HPDE6-E6E7 (cell line): ENCODE measurements around the gene TNF.
"Not testable (repeated sequence)": the region's sequence is repeated elsewhere in the genome, so short reads cannot be mapped to it uniquely, and the experiment has no call there.

Source experiments
- DNase-seq: peaks from one replicate; pipeline ENCODE4 v3.0.0; 2011; ENCODE audit warnings: missing footprints; ENCODE audit errors: extremely low spot score

Gene TNF

DNA sequence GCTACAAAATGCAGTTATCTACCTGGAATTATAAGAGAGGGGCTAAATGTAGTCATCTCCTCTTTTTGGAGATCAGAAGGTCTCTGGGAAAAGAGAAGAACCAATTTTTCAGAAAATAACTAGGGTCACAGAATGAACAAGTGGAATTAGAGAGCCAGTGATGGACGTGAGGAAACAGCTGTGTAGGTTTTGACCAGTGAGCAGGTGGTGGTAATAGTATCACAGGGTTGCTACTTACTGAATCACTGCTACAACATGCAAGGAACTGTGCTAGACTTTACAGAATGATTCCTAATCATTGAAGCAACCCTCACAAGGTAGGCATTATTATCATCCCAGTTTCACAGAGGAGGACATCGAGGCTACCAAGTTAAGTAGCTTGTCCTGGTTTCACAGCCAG, 30.7 kb upstream of the TNF start:
- DNase-seq, result no peak

GRCh38 chr6:31545291-31545690, 30.1 kb upstream of the TNF start:
- no peak for DNase-seq

DNA sequence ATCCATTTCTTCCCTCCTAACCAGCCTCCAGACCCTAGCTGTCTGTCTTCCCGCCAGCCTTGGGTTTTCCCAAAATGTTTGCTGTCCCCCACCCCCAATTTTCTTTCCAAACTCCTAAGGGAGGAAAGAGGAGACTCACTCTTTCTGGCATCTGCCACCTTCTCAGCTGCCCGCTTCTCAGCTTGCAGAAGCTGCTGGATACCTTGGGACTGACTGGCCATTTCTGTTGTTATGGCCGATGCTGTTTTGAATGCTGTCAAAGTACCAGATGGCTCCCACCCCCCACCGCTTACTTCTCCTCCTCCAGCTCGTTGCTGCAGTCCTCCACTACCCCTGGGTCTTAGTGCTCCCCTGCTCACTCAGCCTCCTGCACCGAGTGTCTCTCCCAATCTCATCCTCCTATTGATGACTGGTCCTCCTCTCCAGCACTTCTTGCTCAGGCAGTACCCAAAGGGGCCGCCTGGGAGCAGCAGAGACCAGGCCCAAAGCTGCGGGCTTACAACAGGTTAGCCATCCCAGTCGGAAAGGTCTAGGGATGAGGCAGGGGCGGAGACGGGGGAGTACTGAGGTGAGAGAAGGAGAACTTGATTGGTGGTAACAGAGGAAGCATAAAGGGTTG, 28.9 kb upstream of the TNF start, which contains the start of gene ATP6V1G2:
Gene ATP6V1G2 (minus strand): TSS at position 270 of the 619 bp plus-strand sequence. CDS start 49 bp downstream, at position 221.
- DNase-seq, result peak; percentile 84

DNA sequence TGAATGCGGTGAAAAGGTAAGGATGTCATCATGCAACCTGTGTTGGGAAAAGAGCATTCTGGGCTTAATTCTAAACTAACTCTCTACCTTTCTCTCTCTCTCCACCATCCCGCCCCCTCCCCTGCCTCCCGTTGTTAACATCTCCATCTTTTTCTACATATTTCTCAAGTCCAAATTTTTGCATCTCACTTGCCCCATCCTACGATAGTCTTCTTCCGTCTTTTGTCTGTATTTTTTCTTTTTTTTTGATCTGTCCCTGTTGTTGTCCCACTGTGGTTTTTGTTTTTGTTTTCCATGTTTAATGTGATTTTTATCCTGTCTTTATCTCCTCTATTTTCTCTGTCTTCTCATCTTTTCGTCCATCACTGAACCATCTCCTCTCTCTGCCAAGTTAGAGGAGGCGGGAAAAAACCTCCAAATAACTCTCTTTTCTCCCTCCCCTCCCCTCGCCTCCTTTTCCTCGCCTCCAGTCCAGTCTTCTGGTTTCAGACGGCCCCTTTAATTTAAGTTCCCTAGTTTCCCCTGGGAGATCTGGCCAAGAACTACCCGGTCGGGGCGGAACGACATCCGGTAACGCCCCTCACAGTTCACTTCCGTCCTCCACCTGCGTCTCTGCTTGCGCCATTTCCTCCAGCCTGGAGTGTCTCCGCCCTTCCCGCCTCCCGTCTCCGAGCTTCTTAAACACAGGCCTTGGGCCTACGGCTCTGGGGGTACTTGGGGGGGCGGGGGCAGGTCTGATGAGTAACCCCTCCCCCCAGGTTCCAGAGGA, 28.2 kb upstream of the TNF start, which contains the start of gene NFKBIL1:
Gene NFKBIL1 (plus strand): TSS at position 651 of the 769 bp plus-strand sequence. CDS start 87 bp downstream, at position 738.
- peak; percentile 90 for DNase-seq

GRCh38 chr6:31547727-31548543, 27.4 kb upstream of the TNF start:
- DNase-seq, result no peak

DNA sequence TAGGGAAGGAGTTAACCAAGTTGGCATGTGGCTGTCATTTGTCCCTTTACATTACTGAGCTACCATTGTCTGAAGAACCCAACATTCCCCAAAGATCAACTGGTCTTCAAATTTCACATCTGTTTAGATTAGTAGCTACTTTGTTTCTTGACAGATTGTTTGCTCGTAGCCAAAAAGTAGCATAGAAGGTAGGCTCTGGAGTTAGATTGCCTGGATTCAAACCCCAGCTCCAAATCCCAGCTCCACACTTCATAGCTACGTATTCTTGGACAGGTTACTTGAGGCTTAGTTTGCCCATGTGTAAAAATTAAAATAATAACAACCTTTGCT, 26.9 kb upstream of the TNF start:
- DNase-seq, result no peak

DNA sequence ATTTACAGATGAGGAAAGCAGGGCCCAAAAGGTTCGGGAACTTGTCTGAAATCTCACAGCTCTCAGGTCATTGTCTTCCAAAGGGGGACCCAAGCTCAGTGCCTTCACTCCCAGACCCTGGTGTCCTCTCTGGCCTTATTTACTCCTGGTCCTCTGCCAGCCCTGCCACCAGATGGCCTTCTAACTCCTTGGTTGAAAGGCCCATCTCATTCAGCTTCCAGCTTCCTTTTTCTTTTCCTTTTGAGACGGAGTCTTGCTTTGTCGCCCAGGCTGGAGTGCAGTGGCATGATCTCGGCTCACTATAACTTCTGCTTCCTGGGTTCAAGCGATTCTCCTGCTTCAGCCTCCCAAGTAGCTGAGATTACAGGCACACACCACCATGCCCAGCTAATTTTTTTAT, 24.0 kb upstream of the TNF start:
- DNase-seq, result not testable (repeated sequence)

GRCh38 chr6:31556307-31556706, 19.1 kb upstream of the TNF start:
- DNase-seq, result no peak

- DNase-seq, result no peak
Measured at GRCh38 chr6:31557443-31558317, 17.7 kb upstream of the TNF start.

GRCh38 chr6:31558318-31558625, 17.1 kb upstream of the TNF start:
- DNase-seq, result no peak

DNA sequence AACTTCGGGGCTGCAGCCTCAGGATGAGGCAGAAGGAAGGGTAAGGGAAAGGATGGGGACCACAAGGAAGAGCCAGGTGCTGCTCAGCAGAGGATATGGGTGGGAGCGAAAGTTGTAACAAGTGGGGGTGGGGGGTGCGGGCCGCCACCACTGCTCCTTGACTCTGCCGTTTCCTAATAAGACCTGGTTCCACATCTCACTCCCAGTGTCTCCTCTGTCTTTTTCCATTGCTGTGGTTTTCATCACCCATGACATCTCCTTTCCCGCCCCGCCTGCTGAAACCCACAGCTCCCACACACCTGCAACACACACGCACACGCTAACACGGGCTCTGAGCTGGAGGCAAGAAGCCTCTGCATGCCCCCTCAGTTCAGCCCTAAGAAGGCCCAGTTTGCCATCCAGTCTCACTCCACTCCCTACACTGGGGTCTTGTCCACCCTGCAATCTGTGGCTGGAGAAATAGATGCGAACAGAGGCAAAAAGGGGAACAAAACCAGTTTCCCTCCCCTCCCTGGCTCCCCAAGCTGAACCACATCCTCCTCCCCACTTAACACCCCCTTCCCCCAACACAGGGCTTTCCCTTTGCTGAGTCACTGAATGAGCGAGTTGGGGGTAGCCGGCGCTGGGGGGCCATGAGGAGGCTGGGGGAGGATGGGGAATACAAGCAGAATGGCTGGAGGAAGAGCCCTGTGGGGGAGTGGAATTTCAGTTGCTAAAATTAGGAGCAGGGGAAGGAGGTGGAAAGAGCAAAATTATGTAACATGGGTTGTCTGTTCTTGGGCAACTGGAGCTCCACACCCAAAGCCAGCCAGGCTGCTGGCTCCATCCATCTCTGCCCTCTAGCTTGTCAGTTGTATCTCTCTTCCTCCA, 16.5 kb upstream of the TNF start:
- no peak for DNase-seq

DNA sequence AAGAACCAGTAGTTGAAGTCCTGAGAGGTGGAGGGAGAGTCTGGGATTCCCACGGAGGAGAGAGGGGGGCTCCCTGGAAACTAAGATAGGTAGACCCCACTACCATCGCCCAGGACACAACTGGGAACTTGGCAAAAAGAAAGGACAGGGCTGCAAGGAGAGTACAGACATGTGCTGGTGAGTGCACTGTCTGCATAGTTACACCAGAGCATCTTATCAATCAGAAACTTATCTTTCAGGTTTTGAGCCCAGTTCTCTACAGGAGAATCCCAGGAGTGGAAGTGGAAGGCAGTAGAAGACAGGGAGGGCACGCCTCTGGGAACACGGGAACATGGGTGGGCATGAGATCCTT, 15.8 kb upstream of the TNF start:
- DNase-seq, result no peak

GRCh38 chr6:31559958-31560696, 15.2 kb upstream of the TNF start:
- no peak for DNase-seq

DNA sequence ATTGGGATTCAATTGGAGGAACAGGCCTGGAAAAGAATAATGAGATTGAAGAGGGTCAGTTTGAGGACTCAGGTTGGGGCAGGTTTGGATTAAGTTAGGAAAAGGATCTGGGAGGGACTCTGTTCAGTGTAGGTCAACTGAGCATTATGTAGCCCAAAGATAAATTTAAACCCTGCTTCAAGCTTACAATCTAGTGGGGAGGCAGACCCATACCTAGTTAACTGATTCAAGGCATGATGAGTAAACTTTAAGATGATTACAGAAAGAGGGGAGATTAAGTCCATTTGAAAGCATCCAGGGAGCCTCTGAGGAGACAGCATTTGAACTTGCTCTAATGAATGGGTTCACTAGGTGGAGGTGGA, 14.7 kb upstream of the TNF start:
- no peak for DNase-seq

GRCh38 chr6:31567531-31568370, 7.6 kb upstream of the TNF start:
- no peak for DNase-seq

GRCh38 chr6:31568537-31568961, 6.8 kb upstream of the TNF start:
- DNase-seq, result no peak

- DNase-seq, result no peak
Measured at GRCh38 chr6:31569861-31570536, 5.4 kb upstream of the TNF start.

DNA sequence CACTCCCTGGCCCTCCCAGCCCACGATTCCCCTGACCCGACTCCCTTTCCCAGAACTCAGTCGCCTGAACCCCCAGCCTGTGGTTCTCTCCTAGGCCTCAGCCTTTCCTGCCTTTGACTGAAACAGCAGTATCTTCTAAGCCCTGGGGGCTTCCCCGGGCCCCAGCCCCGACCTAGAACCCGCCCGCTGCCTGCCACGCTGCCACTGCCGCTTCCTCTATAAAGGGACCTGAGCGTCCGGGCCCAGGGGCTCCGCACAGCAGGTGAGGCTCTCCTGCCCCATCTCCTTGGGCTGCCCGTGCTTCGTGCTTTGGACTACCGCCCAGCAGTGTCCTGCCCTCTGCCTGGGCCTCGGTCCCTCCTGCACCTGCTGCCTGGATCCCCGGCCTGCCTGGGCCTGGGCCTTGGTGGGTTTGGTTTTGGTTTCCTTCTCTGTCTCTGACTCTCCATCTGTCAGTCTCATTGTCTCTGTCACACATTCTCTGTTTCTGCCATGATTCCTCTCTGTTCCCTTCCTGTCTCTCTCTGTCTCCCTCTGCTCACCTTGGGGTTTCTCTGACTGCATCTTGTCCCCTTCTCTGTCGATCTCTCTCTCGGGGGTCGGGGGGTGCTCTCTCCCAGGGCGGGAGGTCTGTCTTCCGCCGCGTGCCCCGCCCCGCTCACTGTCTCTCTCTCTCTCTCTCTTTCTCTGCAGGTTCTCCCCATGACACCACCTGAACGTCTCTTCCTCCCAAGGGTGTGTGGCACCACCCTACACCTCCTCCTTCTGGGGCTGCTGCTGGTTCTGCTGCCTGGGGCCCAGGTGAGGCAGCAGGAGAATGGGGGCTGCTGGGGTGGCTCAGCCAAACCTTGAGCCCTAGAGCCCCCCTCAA, 3.1 kb upstream of the TNF start, which contains the start of gene LTA:
Gene LTA (plus strand): TSS at position 249 of the 871 bp plus-strand sequence. CDS start 454 bp downstream, at position 703.
- no peak for DNase-seq
